Stomach (tissue), 4 donors: ENCODE measurements around the gene USP17L12.
"Not testable (repeated sequence)": the region's sequence is repeated elsewhere in the genome, so short reads cannot be mapped to it uniquely, and the experiment has no call there.

Source experiments
- CTCF ChIP-seq, 7 experiments: fragments of 450-650 bp in 4 of 7; fragments of 200-600 bp in 3 of 7; sonication (generic) in 3 of 7; IDR thresholded peaks; one replicate each; pipeline ENCODE4 v1.5.1; 2016 to 2019; ENCODE audit warnings: antibody characterized with exemption in 7 of 7, control low read depth in 2 of 7, mild to moderate bottlenecking in 1 of 7
- POLR2A ChIP-seq, 4 donors: fragments of 450-650 bp; IDR thresholded peaks; one replicate each; pipeline ENCODE4 v1.6.1; 2016; ENCODE audit warnings: antibody characterized with exemption in 4 of 4, control low read depth in 2 of 4, mild to moderate bottlenecking in 1 of 4, moderate library complexity in 1 of 4
- POLR2AphosphoS5 ChIP-seq, 3 donors: sonication (generic); formaldehyde crosslinking; IDR thresholded peaks; one replicate each; pipeline ENCODE4 v1.6.1; 2016; ENCODE audit warnings: antibody characterized with exemption in 3 of 3

DNA sequence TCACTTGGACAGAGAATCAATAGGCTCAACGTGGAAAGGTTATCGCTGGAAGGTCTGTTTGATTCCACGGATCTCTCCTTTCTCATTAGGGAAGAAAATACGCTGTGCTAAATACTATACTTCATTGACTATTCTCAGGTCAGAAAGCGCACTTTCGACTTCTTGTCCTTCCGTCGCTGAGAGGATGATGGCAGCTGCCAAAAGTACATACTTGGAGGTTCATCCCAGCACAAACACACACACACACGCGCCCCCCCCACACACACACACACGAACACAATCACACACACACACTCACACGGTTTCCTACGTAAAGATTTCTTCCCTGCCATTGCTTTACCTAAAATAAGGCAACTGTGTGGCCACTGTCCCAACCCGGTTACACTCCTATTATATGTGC is 5.3 kb upstream of the USP17L12 start:
- not testable (repeated sequence) for TF ChIP-seq POLR2AphosphoS5, POLR2A, CTCF (IDR thresholded peaks at IDR 0.05)
